H1 (cell line): ENCODE measurements around the gene ACTR1A. TPM values are rescaled to one million over a fixed set of nuclear protein-coding genes. Genes with fewer than 3 reads are reported as not detected.

Experiments used
- KDM4A ChIP-seq: IDR thresholded peaks from one replicate; pipeline ENCODE4 v1.7.1; 2012; ENCODE audit warnings: low read depth, mild to moderate bottlenecking, moderate library complexity, low read length, inconsistent platforms; ENCODE audit not compliant: severe bottlenecking
- NRF1 ChIP-seq: IDR thresholded peaks from 2 replicates; pipeline ENCODE4 v1.6.1; 2011; ENCODE audit warnings: mild to moderate bottlenecking, low read depth, low read length, improper control_type of control experiment
- PHF8 ChIP-seq: fragments of 200-600 bp; sonication (generic); conservative IDR thresholded peaks from 2 replicates; pipeline ENCODE4 v1.7.1; 2012; ENCODE audit warnings: low read depth, mild to moderate bottlenecking, inconsistent platforms, low read length, moderate library complexity
- TAF7 ChIP-seq: optimal IDR thresholded peaks from 2 replicates; pipeline ENCODE3; 2011; ENCODE audit warnings: low read depth, mild to moderate bottlenecking, inconsistent platforms, low read length, moderate library complexity, borderline replicate concordance
- polyA plus RNA-seq, 7 experiments: library from polyadenylated mRNA; depleted of rRNA in 3 of 7; stranded (reverse) in 5 of 7; unstranded in 2 of 7; fragments of >200 nt in 5 of 7; fragments of 200-250 nt in 2 of 7; gene quantifications; 1 replicate in 5 of 7; 2 replicates in 1 of 7; 4 replicates in 1 of 7; pipeline versions ENCODE4 v1.2.1 to v1.2.3, GENCODE V29; 2011 to 2013; ENCODE audit warnings: missing spikeins in 2 of 7, mixed read lengths in 2 of 7
- total RNA-seq: library from RNA; stranded (reverse); fragmentation: NEBNext Ultra II Directional; extraction: Animal tissue kit (Norgen Biotek cat#: 25700); gene quantifications from 2 replicates; pipeline ENCODE4 v1.2.1, GENCODE V29; 2021

ACTR1A gene
- total and polyA plus RNA-seq, 2 of the 8 experiments (the other 6 are each of a cell fraction or from before 2014, with no cell fraction given), result 78.6 to 86.3 TPM

DNA sequence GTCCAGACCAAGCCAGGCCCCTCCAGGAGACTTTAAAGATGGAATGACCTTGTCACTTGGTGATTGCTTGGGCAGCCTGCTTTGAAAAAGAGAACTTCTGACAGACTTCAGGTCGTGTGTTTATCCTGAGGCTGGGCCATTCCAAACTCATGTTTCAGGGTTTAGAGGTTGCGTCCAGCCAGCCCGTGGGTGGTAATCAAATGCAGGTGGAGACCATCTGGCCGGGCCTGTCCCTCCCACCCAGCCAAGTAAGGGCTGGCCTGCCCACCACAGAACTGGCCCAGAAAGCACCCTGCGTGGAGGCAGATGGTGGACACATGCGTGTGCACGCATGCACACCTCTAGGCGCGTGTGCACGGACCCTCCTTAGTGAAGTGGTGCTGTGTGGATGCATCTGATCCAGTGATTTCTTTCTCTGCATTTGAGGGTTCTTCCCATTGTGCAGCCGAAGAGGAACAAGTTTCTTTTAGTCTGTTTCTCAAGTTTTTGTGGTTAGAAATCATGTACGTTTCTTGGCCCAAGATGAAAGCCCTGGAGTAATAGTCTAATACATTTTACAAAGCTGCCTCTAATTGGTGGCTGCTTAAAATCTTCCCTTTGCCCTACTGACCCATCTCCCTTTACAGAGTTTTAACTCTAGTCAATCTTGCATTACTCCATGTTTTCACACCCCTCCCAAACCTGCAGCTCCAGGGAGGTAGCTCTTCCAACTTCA is 44.3 kb upstream of the ACTR1A start (continued):
- TF ChIP-seq TAF7 (no peak), NRF1 (no peak), PHF8 (no peak), KDM4A (no peak)
